Measurements from ENCODE around the gene SLC25A41.

Gene SLC25A41

GRCh38 chr19:6425732-6426620 lies 7.6 kb downstream of the SLC25A41 start:
- DNase-seq = no peak

GRCh38 chr19:6424939-6425731 lies 8.4 kb downstream of the SLC25A41 start:
- peak; percentile 100 for DNase-seq

GRCh38 chr19:6424195-6424938 lies 9.2 kb downstream of the SLC25A41 start, which contains the start of gene KHSRP:
Gene KHSRP (minus strand): TSS chr19:6424811. CDS start chr19:6424701, 110 bp downstream.
- DNase-seq = peak; percentile 5

- DNase-seq = peak; percentile 28
Observed at GRCh38 chr19:6423499-6424194, 9.9 kb downstream of the SLC25A41 start.

- DNase-seq = no peak
Observed at GRCh38 chr19:6421075-6422014, 12.2 kb downstream of the SLC25A41 start.

GRCh38 chr19:6418562-6418932 lies 15.0 kb downstream of the SLC25A41 start:
- DNase-seq = no peak

GRCh38 chr19:6417713-6418561 lies 15.6 kb downstream of the SLC25A41 start:
- no peak for DNase-seq

- no peak for DNase-seq
Observed at GRCh38 chr19:6416658-6417405, 16.7 kb downstream of the SLC25A41 start.

- no peak for DNase-seq
Observed at GRCh38 chr19:6415591-6416190, 17.9 kb downstream of the SLC25A41 start.

- no peak for DNase-seq
Observed at GRCh38 chr19:6414793-6415590, 18.6 kb downstream of the SLC25A41 start.

GRCh38 chr19:6413721-6414643 lies 19.6 kb downstream of the SLC25A41 start:
- DNase-seq = no peak

GRCh38 chr19:6413291-6413690 lies 20.3 kb downstream of the SLC25A41 start:
- no peak for DNase-seq

GRCh38 chr19:6412447-6413091 lies 21.0 kb downstream of the SLC25A41 start:
- DNase-seq = peak; percentile 35

- DNase-seq = no peak
Observed at GRCh38 chr19:6412061-6412446, 21.5 kb downstream of the SLC25A41 start.

- no peak for DNase-seq
Observed at GRCh38 chr19:6409346-6409745, 24.2 kb downstream of the SLC25A41 start.

- DNase-seq = no peak
Observed at GRCh38 chr19:6406401-6406800, 27.2 kb downstream of the SLC25A41 start.

All from stimulated activated naive CD4-positive, alpha-beta T cell treated with Interleukin-2 at 50 U/mL for 16 hours (primary cell).